Right forelimb (tissue), 1 donor: Measurements from ENCODE around the gene FAM124A.
A peak's percentile ranks its signal among the peaks of the same experiment; 100 is the strongest.
"Not testable (repeated sequence)": the region's sequence is repeated elsewhere in the genome, so short reads cannot be mapped to it uniquely, and the experiment has no call there.

Experiments
- DNase-seq: peaks from one replicate; pipeline ENCODE4 v3.0.0-alpha.2; 2018

Gene FAM124A

DNA sequence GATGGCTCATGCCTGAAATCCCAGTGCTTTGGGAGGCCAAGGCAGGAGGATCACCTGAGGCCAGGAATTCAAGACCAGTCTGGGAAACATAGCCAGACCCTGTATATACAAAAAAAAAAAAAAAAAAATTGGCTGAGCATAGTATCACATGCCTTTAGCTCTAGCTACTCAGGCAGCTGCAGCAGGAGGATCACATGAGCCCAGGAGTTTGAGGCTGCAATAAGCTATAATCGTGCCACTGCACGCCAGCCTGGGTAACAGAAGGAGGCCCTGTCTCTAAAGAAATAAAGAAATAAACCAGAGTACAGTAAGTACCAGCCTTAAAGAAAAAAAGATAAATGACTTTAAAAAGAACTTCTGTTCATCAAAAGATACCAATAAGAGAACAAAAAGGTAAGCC is 52.9 kb downstream of the FAM124A start:
- no peak for DNase-seq

DNA sequence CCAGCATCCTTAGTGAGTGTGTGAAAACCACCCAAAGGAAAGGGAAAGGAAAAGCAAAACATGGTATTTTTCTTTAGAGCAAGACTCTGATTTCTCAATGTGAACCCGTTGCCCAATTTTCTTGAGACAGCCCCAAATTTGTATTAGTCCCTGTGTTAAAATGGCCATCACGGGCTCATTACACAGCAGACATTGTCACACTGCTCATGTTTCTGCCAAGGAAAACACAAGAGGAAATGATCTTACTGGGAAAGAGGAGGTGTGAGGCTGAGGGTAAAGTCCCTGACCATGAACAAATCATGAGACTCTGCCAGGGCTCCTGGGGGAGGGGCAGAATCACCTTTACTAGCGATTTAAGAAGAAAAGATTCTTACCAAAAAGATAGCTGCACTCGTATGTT is 54.4 kb downstream of the FAM124A start:
- no peak for DNase-seq

DNA sequence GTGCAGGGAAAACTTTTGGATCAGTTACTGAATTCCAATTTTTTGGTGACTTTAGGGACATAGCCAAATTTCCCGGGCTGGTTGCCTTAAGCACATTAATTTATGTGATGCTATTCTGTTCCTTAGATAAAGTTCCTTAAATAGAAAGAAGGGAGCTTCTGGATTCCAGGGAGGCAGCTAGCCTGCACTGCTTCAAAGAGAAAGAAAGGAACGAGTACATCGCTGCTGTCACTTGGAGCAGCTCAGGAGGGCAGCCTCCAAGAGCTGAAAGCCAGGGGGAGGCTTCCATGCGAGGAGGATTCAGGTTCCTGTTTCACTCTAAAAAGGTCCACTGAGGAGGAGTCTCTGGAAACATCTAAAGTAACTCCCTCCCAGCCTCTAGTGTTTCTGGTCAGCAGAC is 55.7 kb downstream of the FAM124A start:
- no peak for DNase-seq

- no peak for DNase-seq
These were observed 56.4 kb downstream of the FAM124A start for GRCh38 chr13:51278426-51279130.

DNA sequence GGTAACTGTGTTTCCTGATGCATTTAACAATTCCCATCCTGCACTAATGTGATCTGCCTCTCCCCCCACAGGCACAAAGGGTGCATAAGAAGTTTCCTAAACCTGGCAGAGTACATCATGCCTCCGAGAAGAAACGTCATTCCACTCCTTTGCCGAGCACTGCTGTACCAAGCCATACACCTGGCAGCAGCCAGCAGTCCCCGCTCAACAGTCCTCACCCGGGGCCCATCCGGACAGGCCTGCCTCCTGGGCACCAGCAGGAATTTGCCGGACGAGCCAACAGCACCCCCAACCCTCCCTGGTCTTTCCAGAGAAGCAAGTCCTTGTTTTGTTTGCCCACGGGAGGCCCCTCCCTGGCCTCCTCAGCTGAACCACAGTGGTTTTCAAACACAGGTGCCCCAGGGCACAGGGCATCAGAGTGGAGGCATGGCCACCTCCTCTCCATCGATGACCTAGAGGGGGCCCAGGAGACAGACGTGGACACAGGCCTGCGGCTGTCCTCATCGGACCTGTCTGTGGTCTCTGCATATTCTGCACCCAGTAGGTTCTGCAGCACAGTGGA is 58.3 kb downstream of the FAM124A start:
- no peak for DNase-seq

GRCh38 chr13:51282322-51282721 is 60.1 kb downstream of the FAM124A start:
- DNase-seq: no peak

- not testable (repeated sequence) for DNase-seq
These were observed 60.7 kb downstream of the FAM124A start for GRCh38 chr13:51282923-51283322.

DNA sequence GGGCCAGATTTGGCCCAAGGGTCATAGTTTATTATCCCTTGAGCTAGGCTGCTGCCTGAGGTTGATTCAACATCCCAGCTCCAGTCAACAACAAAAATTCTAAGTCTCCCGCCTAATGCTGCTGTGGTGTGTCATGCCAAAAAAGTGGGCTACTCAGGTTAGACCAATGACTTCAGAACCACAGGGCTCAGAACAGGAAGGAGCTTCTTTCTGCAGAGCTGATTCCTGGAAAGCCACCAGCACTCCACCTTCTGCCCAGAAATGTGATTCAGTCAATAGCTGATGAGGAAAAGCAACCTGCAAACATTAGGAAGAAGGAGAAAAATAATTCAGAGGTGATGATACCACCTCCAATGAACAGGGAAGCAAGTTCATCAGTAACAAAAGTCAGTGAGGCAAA is 61.2 kb downstream of the FAM124A start:
- DNase-seq: no peak

DNA sequence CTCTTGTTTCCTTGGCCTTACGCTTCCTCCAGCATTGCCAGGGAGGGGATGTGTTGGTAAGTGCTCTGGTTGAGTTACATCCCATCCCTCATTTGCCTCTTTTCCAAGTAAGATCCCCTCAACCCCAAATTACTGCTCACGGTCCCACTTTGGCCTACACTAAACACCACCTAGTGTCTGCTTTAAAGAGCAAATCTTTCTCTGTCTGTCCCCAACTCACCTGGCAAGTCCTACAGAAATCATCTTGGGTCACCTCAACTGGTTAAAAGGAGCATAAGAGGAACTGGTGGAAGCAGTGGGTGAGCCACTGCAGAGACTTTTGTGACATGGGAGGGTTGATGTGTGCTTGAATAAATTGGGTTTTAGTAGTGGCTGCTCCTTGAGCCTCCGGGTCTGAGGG is 62.1 kb downstream of the FAM124A start:
- no peak for DNase-seq

DNA sequence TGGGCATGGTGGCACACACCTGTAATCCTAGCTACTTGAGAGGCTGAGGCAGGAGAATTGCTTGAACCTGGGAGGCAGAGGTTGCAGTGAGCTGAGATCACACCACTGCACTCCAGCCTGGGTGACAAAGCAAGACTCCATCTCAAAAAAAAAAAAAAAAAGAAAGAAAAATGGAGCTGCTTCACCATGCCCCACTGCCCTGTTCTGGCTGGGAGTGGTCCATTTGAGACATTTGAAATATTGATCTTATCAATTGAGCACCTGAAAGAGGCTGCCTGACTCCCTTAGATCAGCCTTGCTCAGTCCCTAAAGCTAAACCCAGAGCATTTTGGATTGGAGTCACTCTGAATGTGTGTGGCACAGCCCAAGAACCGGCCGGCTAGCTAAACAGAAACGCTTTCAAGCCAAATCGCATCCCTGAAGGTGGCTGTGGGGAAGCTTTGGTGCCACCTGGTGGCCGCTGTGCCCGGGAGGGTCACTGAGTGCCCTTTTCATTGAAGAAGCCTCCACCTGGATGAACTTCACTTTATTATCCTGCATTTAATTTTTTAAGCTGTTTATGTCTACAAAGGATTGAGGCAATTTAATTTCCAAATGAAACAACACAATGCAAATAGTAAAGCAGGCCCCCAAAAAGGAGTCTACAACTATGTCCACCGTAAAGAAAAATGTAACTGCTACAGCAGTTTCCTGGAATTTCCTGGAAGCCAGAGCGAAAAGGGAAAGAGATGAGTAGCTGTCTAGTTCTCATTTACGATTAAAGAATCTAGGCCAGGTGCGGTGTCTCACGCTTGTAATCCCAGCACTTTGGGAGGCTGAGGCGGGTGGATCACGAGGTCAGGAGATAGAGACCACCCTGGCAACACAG is 64.2 kb downstream of the FAM124A start:
- peak; percentile 87 for DNase-seq

DNA sequence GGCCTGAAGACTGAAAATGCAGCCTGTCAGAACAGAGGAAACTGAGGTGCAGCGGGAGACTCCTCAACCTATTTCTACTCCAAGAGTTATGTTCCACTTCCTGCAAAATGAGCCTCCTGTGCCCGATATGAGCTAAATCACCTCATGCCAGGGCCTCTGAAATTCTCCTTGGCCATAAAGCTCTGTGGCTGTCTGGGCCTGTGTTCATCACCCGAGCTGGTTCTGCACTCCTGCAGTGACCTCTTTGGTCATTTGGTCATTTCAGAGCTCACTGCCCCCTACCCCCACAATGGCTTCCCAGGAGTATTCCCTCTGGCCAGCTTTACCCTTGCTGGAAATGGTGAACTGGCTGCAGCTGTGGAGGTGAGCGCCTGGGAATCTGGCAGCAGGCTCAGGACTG is 65.6 kb downstream of the FAM124A start:
- DNase-seq: no peak

DNA sequence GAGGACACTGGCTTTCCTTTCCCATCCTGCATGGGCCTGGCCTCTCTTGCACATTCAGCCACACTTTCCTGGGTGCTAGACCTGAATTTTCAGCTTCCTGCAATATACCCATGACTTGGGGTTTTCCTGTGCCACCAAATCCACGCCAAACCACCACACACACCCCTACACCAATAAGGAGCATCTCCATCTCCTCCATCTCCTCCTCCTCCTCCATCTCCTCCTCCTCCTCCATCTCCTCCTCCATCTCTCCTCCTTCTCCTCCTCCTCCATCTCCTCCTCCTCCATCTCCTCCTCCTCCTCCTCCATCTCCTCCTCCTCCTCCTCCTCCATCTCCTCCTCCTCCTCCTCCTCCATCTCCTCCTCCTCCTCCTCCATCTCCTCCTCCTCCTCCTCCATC is 66.1 kb downstream of the FAM124A start:
- DNase-seq: not testable (repeated sequence)

- no peak for DNase-seq
These were observed 69.1 kb downstream of the FAM124A start for GRCh38 chr13:51291341-51291740.

DNA sequence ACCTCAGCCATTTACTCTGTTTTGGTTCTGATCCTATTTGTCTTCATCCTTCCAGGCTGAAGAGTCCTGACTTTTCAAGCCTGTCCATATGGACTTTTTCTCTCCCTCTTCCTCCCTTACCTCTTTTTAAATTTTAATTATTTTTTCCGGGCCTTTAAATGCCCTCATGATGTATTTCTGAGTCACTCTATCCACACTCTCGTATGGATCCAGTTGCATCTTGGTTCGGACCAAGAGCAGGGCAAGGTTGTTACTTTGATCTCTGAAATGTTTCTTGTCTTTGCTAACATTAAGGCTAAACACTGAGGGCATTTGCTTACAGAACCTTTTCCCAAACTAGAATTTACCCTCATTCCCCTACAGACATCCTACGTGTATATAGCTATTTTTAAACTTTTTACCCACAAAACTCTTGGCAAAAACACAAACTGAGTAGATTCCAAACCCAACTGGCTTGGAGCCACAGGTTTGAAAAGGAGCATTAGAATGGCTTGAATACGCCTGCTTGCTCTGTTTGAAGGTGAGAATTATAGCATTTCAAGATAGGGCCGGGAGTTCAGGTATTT is 69.9 kb downstream of the FAM124A start:
- DNase-seq: no peak

- no peak for DNase-seq
These were observed 75.4 kb downstream of the FAM124A start for GRCh38 chr13:51297556-51297955.

GRCh38 chr13:51298812-51299211 is 76.6 kb downstream of the FAM124A start:
- DNase-seq: no peak

DNA sequence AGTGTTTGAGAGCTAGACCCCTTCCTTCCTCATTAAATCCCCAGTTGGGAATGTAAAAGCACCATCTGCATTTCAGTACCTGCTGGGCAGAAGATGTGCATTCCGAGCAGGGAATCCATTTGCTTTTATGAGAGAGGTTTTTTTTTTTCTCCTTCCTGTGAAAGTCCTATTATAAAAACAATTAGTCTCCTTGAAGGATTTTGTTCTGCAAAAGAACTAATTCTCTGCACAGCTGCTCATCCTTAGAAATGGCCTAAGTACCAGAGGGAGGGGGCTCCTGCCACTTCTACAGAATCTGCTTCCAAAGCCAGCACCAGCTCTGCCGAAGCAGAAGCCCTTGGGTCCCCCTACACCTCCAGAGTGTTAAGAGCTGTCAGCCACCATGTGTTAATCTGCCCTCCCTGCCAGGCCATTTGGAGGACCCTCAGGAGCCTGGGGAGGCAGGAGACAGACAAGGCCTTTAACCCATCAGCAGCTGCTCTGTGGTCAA is 80.9 kb downstream of the FAM124A start:
- no peak for DNase-seq

- DNase-seq: no peak
These were observed 81.7 kb downstream of the FAM124A start for GRCh38 chr13:51303882-51304281.

- no peak for DNase-seq
These were observed 83.2 kb downstream of the FAM124A start for GRCh38 chr13:51305271-51305967.

GRCh38 chr13:51308781-51309180 is 86.6 kb downstream of the FAM124A start:
- no peak for DNase-seq

- DNase-seq: no peak
These were observed 89.0 kb downstream of the FAM124A start for GRCh38 chr13:51311231-51311630.

DNA sequence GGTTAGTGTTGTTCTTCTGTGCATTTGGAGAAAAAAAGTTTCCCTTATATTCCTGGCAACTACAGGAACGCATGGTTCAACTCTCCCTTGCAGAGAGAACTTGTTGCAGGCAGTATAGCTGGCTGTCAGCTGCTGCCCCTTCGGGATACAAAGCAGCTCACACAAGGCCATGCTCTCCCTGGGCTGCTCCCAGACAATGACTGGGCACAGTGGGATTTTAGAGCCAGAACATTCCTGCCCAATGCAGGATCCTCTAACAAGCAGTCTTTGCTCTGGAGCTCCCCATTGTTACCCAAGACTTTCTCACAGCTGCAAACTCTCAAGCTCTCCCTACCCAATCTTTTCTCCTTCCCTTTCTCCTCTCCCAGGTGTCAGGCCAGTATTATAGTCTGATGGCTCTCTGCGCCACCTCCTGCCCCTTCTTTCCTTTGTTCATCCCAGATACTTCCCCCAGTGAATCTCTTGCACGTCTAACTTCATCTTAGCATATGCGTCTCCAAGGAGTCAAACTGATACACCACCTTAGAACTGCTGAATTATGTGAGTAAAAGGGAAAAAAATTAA is 89.8 kb downstream of the FAM124A start:
- DNase-seq: no peak
